Measurements from ENCODE around the gene STXBP5L. TPM values are rescaled to one million over a fixed set of nuclear protein-coding genes. Genes with fewer than 3 reads are reported as not detected.

Gene STXBP5L
- polyA plus RNA-seq, 1 donor from 2014 or later, result 7.6 TPM

DNA sequence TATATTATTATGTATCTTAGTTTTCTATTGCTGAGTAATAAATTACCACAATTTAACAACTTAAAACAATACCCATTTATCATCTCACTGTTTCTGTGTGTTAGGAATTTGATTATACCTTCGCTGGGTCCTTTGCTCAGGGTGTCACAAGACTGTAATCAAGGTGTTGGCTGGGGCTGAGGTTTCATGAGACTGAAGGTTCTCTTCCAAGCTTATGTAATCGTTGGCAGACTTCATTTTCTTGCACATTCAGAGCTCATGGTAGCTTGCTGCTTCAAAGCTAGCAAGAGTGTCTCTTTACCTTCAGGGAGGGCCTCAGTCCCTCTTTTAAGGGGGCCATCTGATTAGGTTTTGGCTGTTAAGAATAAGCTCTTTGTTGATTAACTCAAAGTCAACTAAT lies 344.7 kb downstream of the STXBP5L start:
- TF ChIP-seq POLR2AphosphoS5 (IDR thresholded peaks at IDR 0.05), result no peak
- TF ChIP-seq, protein P1, sequence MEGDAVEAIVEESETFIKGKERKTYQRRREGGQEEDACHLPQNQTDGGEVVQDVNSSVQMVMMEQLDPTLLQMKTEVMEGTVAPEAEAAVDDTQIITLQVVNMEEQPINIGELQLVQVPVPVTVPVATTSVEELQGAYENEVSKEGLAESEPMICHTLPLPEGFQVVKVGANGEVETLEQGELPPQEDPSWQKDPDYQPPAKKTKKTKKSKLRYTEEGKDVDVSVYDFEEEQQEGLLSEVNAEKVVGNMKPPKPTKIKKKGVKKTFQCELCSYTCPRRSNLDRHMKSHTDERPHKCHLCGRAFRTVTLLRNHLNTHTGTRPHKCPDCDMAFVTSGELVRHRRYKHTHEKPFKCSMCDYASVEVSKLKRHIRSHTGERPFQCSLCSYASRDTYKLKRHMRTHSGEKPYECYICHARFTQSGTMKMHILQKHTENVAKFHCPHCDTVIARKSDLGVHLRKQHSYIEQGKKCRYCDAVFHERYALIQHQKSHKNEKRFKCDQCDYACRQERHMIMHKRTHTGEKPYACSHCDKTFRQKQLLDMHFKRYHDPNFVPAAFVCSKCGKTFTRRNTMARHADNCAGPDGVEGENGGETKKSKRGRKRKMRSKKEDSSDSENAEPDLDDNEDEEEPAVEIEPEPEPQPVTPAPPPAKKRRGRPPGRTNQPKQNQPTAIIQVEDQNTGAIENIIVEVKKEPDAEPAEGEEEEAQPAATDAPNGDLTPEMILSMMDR (IDR thresholded peaks at IDR 0.05; ENCODE audit: poor library complexity, severe bottlenecking), result no peak
- no peak for TF ChIP-seq RAD21 (conservative IDR thresholded peaks at IDR 0.05)
- TF ChIP-seq, protein P2, sequence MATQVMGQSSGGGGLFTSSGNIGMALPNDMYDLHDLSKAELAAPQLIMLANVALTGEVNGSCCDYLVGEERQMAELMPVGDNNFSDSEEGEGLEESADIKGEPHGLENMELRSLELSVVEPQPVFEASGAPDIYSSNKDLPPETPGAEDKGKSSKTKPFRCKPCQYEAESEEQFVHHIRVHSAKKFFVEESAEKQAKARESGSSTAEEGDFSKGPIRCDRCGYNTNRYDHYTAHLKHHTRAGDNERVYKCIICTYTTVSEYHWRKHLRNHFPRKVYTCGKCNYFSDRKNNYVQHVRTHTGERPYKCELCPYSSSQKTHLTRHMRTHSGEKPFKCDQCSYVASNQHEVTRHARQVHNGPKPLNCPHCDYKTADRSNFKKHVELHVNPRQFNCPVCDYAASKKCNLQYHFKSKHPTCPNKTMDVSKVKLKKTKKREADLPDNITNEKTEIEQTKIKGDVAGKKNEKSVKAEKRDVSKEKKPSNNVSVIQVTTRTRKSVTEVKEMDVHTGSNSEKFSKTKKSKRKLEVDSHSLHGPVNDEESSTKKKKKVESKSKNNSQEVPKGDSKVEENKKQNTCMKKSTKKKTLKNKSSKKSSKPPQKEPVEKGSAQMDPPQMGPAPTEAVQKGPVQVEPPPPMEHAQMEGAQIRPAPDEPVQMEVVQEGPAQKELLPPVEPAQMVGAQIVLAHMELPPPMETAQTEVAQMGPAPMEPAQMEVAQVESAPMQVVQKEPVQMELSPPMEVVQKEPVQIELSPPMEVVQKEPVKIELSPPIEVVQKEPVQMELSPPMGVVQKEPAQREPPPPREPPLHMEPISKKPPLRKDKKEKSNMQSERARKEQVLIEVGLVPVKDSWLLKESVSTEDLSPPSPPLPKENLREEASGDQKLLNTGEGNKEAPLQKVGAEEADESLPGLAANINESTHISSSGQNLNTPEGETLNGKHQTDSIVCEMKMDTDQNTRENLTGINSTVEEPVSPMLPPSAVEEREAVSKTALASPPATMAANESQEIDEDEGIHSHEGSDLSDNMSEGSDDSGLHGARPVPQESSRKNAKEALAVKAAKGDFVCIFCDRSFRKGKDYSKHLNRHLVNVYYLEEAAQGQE (IDR thresholded peaks at IDR 0.05; ENCODE audit: borderline replicate concordance), result no peak
- no peak for TF ChIP-seq EZH2 (IDR thresholded peaks at IDR 0.05; ENCODE audit: borderline replicate concordance, insufficient read depth, low read length, poor library complexity, severe bottlenecking)
- TF ChIP-seq MXI1 (conservative IDR thresholded peaks at IDR 0.05; ENCODE audit: poor library complexity, severe bottlenecking), result no peak
- no peak overlapping the region for H3K4me3 ChIP-seq (ENCODE audit: low read length)
- no peaks in the 10 kb centered on the region for H3K79me2 ChIP-seq (replicated peaks; ENCODE audit: insufficient read depth, low read length)
- H3K4me2 ChIP-seq (ENCODE audit: low read length), result no peak overlapping the region
- no peaks in the 10 kb centered on the region for H4K20me1 ChIP-seq (ENCODE audit: insufficient read depth)
- no peaks in the 10 kb centered on the region for H3F3A ChIP-seq (ENCODE audit: insufficient read depth, low read length, poor library complexity, severe bottlenecking)
- no peaks in the 10 kb centered on the region for H3K36me3 ChIP-seq (ENCODE audit: insufficient read depth, low read length)
- H3K27ac ChIP-seq (ENCODE audit: low read length), result no peak overlapping the region
- H3K9ac ChIP-seq (ENCODE audit: low read length), result no peak overlapping the region
- no peaks in the 10 kb centered on the region for H3K9me3 ChIP-seq (ENCODE audit: low read length)
- H3K9me2 ChIP-seq (ENCODE audit: insufficient read depth, low read length), result no peaks in the 10 kb centered on the region
- H2AFZ ChIP-seq (ENCODE audit: low read depth, low read length), result no peak overlapping the region
- no peaks in the 10 kb centered on the region for H3K27me3 ChIP-seq (ENCODE audit: insufficient read depth, low read depth, low read length)

DNA sequence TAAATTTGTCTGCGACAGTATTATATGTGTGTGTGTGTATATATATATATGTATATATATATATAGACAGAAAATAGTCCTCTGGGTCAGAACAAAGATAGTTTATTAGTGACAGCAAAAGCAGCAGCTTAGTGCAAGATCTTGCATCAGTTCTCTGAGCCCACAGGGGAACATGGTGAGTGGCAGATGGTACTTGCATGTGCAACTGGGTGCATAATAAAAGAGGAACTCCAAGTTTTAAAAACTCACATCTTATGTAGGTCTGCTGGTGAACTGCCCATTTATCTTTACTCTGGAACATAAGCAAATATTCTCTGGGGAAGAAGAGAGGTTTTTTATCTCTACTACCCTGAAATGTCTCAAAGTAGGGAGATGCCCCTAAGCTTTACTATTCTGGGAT lies 361.4 kb downstream of the STXBP5L start:
- Histone ChIP-seq H3K9ac (ENCODE audit: low read length) (no peak overlapping the region), H3K36me3 (ENCODE audit: insufficient read depth, low read length) (no peaks in the 10 kb centered on the region), H3K79me2 (replicated peaks; ENCODE audit: insufficient read depth, low read length) (no peaks in the 10 kb centered on the region), H3K4me3 (ENCODE audit: low read length) (no peak overlapping the region), H3K27ac (ENCODE audit: low read length) (no peak overlapping the region), H3K4me2 (ENCODE audit: low read length) (no peak overlapping the region), H3K9me2 (ENCODE audit: insufficient read depth, low read length) (no peaks in the 10 kb centered on the region), H3K9me3 (ENCODE audit: low read length) (no peaks in the 10 kb centered on the region), H3F3A (ENCODE audit: insufficient read depth, low read length, poor library complexity, severe bottlenecking) (no peaks in the 10 kb centered on the region), H3K27me3 (ENCODE audit: insufficient read depth, low read depth, low read length) (no peaks in the 10 kb centered on the region), H2AFZ (ENCODE audit: low read depth, low read length) (no peak overlapping the region), H4K20me1 (ENCODE audit: insufficient read depth) (no peaks in the 10 kb centered on the region)
- TF ChIP-seq EP300 (conservative IDR thresholded peaks at IDR 0.05; ENCODE audit: poor library complexity, severe bottlenecking) (no peak), TAF1 (IDR thresholded peaks at IDR 0.05; ENCODE audit: low read depth) (no peak), POLR2AphosphoS5 (IDR thresholded peaks at IDR 0.05) (no peak), SMC3 (conservative IDR thresholded peaks at IDR 0.05; ENCODE audit: poor library complexity) (no peak)
- TF ChIP-seq, protein P1 (IDR thresholded peaks at IDR 0.05; ENCODE audit: poor library complexity, severe bottlenecking), result no peak
- TF ChIP-seq, protein P2 (IDR thresholded peaks at IDR 0.05; ENCODE audit: borderline replicate concordance), result no peak
